ENCODE data around the gene OR4F6. TPM values are rescaled to one million over a fixed set of nuclear protein-coding genes. Genes with fewer than 3 reads are reported as not detected.

The OR4F6 gene
- not detected in 2 replicates for total RNA-seq

DNA sequence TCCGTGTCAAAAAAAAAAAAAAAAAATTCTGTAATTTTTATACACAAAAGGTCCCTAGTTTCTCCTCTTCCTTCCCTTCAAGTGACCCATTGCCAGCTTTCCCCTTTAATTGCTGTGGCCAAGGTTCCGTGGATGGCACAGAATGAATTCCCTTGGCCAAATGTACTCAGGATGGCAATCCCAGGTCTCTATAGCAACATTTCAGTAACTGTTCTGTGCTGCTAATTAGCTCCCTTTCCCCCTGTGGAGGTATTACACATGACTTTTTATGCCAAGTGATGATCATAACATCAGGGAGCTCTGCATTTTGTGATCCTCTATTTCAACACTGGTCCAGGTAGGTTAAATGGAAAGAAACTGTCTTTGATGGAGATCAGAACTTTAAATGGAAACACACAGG, at the start of gene OR4F6:
Gene OR4F6, plus strand, starts transcription at position 301 of the 400 bp plus-strand sequence. CDS start 2,211 bp downstream, outside the sequence.

DNA sequence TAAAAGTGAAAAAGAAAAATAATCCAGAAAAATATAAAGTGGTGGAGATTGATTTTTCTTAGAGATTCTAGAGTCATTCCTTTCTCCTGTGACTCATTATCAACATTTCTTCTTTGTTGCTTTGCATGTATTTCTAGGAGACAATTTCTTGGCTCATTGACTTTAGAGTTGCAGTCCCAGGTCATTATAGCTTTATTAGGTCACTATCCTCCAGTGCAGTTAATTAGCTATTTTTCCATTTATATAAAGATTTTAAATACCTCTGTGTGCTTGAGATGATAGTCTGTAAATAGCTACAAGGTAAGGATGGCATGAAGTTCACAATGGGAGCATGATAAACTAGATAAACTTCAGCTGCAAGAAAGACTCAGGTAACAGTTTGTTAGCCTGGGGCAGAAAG, 8.6 kb downstream of the OR4F6 start, which contains the start of gene OR4F15:
Gene OR4F15, plus strand, starts transcription at position 301 of the 400 bp plus-strand sequence. CDS start 5,985 bp downstream, outside the sequence.

Other genes starting within 250 kb of the OR4F6 start
- gene TM2D3, start 151.1 kb upstream of the OR4F6 start, total RNA-seq: 37.0 and 41.7 TPM in 2 replicates
- 8.2 and 10.2 TPM in 2 replicates for gene TARS3, start 79.0 kb upstream of the OR4F6 start, total RNA-seq
- gene OR4F15, start 8.7 kb downstream of the OR4F6 start, total RNA-seq: not detected in 2 replicates

All from aortic smooth muscle cell (primary cell).